Pulmonary artery endothelial cell (primary cell): Measurements from ENCODE around the gene DZIP1. TPM values are rescaled to one million over a fixed set of nuclear protein-coding genes. Genes with fewer than 3 reads are reported as not detected.

Experiments used
- DNase-seq: peaks from one replicate; pipeline ENCODE4 v3.0.0-alpha.2; 2011; ENCODE audit warnings: low read depth, low spot score
- total RNA-seq: library from RNA; depleted of rRNA; stranded (reverse); fragments of >200 nt; gene quantifications from 2 replicates; pipeline ENCODE4 v1.2.3, GENCODE V29; 2014

Gene DZIP1
- total RNA-seq, 1 donor from 2014 or later: 23.8 TPM

DNA sequence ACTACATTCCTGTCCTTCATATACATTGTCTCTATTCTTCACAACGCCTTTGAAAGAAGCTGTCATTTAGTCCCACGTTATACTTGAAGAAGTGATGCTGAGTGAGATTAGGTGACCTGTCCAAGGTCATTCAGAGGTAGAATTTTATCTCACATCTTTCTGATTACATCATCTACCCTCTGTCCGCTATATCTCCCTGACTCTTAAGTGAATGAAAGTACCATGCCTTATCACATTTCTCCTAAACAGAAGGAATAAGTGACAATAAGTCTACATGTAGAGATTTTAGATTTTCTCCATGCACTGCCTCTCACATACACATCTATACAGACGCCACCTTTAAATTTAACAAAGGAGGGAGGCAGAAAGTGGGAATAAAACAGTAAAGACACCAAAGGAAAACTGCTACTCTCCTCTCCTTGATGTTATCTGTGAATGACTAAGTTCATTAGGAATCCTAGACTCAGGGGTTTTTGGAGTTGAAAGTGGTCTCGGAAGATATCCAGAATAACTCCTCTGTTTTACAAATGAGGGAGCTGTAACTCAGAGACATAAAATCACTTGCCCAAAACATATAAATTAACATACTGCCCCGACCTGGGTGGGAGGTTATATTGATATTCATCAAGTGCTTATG, 96.9 kb downstream of the DZIP1 start:
- no peak for DNase-seq

DNA sequence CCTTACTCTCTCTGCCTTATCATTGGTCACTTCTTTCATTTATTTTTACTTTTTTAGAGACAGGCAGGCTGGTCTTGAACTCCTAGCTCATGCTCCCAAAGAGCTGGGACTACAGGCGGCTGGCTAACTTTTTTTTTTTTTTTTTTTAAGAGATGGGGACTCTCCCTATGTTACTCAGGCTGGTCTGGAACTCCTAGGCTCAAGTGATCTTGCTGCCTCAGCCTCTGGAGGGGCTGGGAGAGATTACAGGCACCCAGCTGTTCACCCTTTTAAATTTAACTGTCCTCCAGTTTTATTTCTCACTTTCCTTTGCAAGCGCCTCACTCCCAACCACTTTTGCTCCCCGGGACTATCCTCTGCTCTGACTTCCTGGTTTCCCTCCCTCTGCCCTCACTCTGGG, 97.6 kb downstream of the DZIP1 start:
- DNase-seq: no peak

GRCh38 chr13:95544293-95544692, 100.2 kb downstream of the DZIP1 start:
- DNase-seq: no peak

GRCh38 chr13:95541911-95542474, 102.5 kb downstream of the DZIP1 start:
- no peak for DNase-seq

DNA sequence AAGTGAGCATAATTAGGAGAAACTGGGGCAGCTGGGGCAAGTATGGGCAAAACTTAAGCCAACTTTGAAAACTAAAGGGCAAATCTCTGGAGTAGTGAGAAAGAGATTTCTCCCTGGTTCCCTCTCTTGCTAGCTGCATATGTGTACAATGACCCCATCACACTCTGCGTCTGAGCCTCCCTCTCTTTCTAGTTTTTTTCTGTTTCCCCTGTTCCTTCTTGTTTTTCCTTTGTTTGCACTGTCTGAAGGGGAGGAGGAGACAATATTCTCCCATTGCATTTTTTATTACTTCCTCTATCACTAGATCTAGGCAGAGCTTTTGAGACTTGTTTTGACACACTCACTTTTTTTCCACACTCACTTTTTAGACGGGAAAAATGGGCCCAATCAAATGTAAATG, 103.2 kb downstream of the DZIP1 start:
- DNase-seq: no peak

DNA sequence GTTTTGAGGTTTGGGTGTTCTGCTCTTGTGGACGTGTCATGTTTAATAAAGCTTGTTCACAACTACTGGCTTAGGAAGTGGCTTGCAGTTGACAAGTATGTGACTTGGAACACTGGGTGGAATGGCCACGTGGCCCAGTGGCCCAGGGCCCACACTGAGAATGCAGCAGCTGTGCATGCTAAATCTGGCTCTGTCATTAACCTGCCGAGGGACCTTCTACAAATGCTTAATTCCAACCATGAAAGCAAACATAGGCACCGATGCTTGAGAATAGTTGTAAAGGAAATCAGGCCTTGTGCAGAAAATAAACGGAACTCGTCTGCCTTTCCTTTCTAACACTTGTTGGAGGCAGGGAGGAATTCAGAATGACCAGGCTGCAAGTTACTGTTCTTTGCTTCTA, 103.6 kb downstream of the DZIP1 start:
- DNase-seq: no peak

DNA sequence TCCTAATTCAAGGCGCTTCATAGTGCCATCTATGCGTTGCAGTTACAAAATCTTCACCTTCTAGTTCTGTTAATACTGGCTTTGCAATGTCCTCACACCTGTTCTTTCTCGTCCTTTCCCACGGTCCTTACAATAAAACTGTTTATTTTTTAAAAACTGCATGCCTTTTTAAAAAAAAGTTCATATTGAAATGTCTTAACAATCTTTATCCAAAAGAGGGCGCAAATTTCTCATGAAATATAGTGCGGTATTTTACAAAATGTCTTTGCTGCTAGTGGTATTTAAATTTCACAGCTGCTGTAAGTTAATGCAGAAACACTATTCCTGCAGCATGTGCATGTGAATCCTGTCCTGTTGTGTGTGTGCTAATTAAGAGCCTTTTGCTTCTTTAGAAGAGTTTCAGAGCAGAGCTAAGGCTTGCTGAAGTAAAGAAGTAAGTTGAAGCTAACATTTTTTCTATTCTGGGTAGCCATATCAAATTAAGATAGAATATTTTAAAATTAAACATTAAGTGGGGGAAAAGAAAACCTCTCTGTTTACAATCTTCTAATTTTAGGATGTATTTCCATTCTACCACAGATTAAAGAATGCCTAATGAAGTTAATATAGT, 107.8 kb downstream of the DZIP1 start:
- DNase-seq: no peak

DNA sequence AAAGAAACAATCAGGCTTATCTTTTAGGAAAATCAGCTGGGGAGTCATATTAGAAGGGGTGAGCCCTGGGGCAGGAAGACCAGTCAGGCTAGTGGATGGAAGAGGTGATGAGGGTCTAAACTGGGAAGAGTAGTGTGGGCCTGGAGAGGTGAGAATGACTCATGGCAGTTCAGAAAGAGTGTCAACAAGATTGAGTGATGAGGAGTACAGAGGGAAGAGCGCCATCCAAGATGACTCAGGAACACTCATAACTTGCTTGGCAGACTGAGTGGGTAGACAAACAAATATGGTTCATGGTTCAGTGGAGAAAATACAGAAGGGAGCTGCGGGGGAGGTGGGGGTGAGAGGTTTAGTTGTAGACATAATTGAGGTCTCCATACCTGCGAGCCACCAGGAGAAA, 109.3 kb downstream of the DZIP1 start:
- peak; percentile 71 for DNase-seq

DNA sequence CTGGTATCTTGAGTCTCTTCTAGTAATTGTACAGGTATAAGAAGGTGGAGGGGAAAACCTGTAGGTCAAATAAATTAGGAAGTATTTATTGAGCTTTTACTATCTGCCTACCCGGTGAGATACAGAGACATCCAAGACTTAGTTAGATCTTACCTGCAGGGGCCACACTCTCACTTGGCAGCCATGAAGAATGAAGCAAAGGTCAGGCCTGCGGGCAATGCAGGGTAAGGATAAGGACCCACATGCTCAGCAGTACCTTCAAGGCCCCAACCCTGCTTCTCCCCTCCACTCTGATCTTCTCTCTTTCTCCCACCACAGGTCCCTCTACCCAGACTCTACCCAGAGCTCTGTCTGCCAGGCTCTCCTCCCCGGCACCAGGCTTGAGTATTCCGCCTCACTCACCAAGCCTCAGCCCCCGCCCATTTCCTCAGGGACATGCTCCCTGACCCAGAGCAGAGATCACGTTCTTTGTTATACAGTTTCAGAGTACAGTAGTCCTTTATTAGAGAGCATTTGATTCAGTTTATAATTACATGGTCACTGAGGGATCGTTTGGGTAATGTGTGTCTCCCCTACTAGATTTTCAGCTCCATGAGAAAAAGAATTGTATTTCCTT, 110.9 kb downstream of the DZIP1 start:
- DNase-seq: no peak

- DNase-seq: peak; percentile 60
These were observed 114.3 kb downstream of the DZIP1 start for GRCh38 chr13:95530178-95530577.

Other genes starting within 250 kb of the DZIP1 start
- gene CLDN10, start 92.0 kb downstream of the DZIP1 start, total RNA-seq: 0.28 and 0.40 TPM in 2 replicates
- gene DNAJC3, start 32.4 kb upstream of the DZIP1 start, total RNA-seq: 54.9 and 111 TPM in 2 replicates